Endodermal cell (in vitro differentiated cells): ENCODE data around the gene BICDL2. TPM values are rescaled to one million over a fixed set of nuclear protein-coding genes. Genes with fewer than 3 reads are reported as not detected.

Experiments
- DNase-seq: peaks from one replicate; pipeline ENCODE4 v3.0.0-alpha.2; 2017
- H3K27ac ChIP-seq: 2 replicates; pipeline ENCODE4 v1.5.1; 2013; ENCODE audit warnings: mild to moderate bottlenecking, low read depth, low read length, moderate library complexity
- H3K27me3 ChIP-seq: 2 replicates; pipeline ENCODE4 v1.6.1; 2013; ENCODE audit warnings: mild to moderate bottlenecking, low read length, moderate library complexity; ENCODE audit not compliant: insufficient read depth, control insufficient read depth, poor library complexity, severe bottlenecking
- H3K36me3 ChIP-seq: 2 replicates; pipeline ENCODE4 v1.7.0; 2013; ENCODE audit warnings: mild to moderate bottlenecking, low read length, moderate library complexity; ENCODE audit not compliant: control insufficient read depth, insufficient read depth
- H3K4me1 ChIP-seq: one replicate; pipeline ENCODE4 v1.7.0; 2013; ENCODE audit warnings: low read length; ENCODE audit not compliant: control insufficient read depth, insufficient read depth
- H3K4me3 ChIP-seq: 2 replicates; pipeline ENCODE4 v1.5.1; 2013; ENCODE audit warnings: mild to moderate bottlenecking, low read length, moderate library complexity
- H3K9ac ChIP-seq: 2 replicates; pipeline ENCODE4 v1.6.1; 2013; ENCODE audit warnings: mild to moderate bottlenecking, low read length, moderate library complexity; ENCODE audit not compliant: poor library complexity, severe bottlenecking; ENCODE audit errors: extremely low read depth
- H3K9me3 ChIP-seq: 2 replicates; pipeline ENCODE4 v1.6.1; 2013; ENCODE audit warnings: mild to moderate bottlenecking, low read length, moderate library complexity; ENCODE audit not compliant: control insufficient read depth
- H3K27ac Mint-ChIP-seq: 2 replicates; pipeline ENCODE4 v1.8.0; 2020; ENCODE audit warnings: mixed read lengths
- H3K27me3 Mint-ChIP-seq: 2 replicates; pipeline ENCODE4 v1.8.0; 2021; ENCODE audit warnings: mild to moderate bottlenecking, mixed read lengths; ENCODE audit not compliant: insufficient read depth
- H3K36me3 Mint-ChIP-seq: 2 replicates; pipeline ENCODE4 v1.8.0; 2020; ENCODE audit warnings: low read depth, mixed read lengths
- H3K4me1 Mint-ChIP-seq: 2 replicates; pipeline ENCODE4 v1.8.0; 2020; ENCODE audit warnings: mixed read lengths
- H3K4me3 Mint-ChIP-seq: 2 replicates; pipeline ENCODE4 v1.8.0; 2020; ENCODE audit warnings: mild to moderate bottlenecking, moderate library complexity, mixed read lengths
- H3K9me3 Mint-ChIP-seq: 2 replicates; pipeline ENCODE4 v1.8.0; 2020; ENCODE audit warnings: mild to moderate bottlenecking, mixed read lengths
- CTCF ChIP-seq: fragments of 200-600 bp; sonication (generic); conservative IDR thresholded peaks from 2 replicates; pipeline ENCODE4 v1.5.0; 2021; ENCODE audit warnings: antibody characterized with exemption, mild to moderate bottlenecking
- WGBS, 2 experiments: methylation state at CpG; one replicate each; pipeline versions ENCODE4 v1.1.5 to v1.1.7; 2013; ENCODE audit warnings: missing lambda C conversion rate in 2 of 2, mixed read lengths in 1 of 2; ENCODE audit not compliant: insufficient coverage in 1 of 2, insufficient read length in 1 of 2; 5-methylcytosine and 5-hydroxymethylcytosine counted together
- total RNA-seq, 2 donors: library from RNA; stranded (reverse); fragmentation: NEBNext Ultra II Directional in 1 of 2; extraction: Animal tissue kit (Norgen Biotek cat#: 25700) in 1 of 2; gene quantifications; 2 replicates in 1 of 2; 3 replicates in 1 of 2; pipeline ENCODE4 v1.2.1, GENCODE V29; 2021

The BICDL2 gene
- total RNA-seq, 2 donors from 2014 or later, result 4.7 to 8.2 TPM

GRCh38 chr16:3066440-3066748, 29.6 kb upstream of the BICDL2 start:
- Mint-ChIP-seq H3K4me3 (no peak overlapping the region), H3K4me1 (no peaks in the 10 kb centered on the region), H3K27ac (no peak overlapping the region), H3K9me3 (no peaks in the 10 kb centered on the region), H3K27me3 (peaks cover 4% of the 10 kb centered on the region), H3K36me3 (no peaks in the 10 kb centered on the region)
- Histone ChIP-seq H3K4me1 (no peaks in the 10 kb centered on the region), H3K9me3 (no peaks in the 10 kb centered on the region), H3K4me3 (no peak overlapping the region), H3K36me3 (no peaks in the 10 kb centered on the region), H3K27me3 (no peaks in the 10 kb centered on the region), H3K27ac (no peak overlapping the region), H3K9ac (no peak overlapping the region)
- 91 to 100% methylated on average over 1 to 7 of the region's 7 CpGs for WGBS, 2 experiments
- no peak for TF ChIP-seq CTCF
- no peak for DNase-seq

GRCh38 chr16:3065742-3066439, 29.1 kb upstream of the BICDL2 start:
- WGBS, 2 experiments, result 94 to 95% methylated on average over 18 to 26 of the region's 26 CpGs
- no peak for TF ChIP-seq CTCF
- no peak overlapping the region for H3K27ac Mint-ChIP-seq

DNA sequence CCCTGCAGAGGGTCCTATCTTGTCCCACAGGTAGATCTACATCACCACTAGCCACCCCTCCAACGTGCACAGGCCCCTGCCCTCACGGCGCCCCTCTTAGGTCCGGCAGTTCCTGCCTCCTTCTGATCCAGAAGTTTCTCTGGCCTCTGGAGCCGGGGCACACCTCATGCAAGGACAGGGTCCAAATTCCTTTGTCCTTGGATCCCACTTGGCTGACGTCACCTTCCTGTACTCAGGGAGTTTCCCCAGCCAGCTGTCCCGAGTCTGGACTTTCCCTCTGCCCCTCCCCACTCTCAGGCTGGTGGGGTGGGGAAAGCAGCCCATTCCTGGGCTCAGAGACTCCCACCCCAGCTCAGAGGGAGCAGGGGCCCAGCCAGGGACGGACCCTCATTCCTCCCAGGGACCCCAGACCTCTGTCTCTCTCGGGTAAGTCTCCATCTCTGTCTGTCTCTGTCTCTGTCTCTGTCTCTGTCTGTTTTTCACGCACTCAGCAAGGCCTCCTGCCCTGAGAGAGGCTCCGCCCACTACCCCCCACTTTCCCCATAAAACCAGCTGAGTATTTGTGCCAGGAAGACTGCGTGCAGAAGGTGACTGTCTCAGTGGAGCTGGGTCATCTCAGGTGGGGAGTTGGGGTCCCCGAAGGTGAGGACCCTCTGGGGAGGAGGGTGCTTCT, 28.5 kb upstream of the BICDL2 start, which contains the start of gene IL32:
IL32 (plus strand) TSS at position 572 of the 673 bp plus-strand sequence. CDS start 172 bp downstream, outside the sequence.
- DNase-seq, result no peak
- TF ChIP-seq CTCF, result no peak
- Mint-ChIP-seq H3K27me3 (peaks cover 6% of the 10 kb centered on the region), H3K9me3 (no peaks in the 10 kb centered on the region), H3K4me1 (no peaks in the 10 kb centered on the region), H3K4me3 (no peak within 1 kb of the TSS), H3K36me3 (no peaks in the 10 kb centered on the region), H3K27ac (no peak within 1 kb of the TSS)
- H3K36me3 ChIP-seq, result no peaks in the 10 kb centered on the region
- H3K27ac ChIP-seq, result no peak within 1 kb of the TSS
- no peaks in the 10 kb centered on the region for H3K9me3 ChIP-seq
- peaks cover under 1% of the 10 kb centered on the region for H3K27me3 ChIP-seq
- no peak within 1 kb of the TSS for H3K4me3 ChIP-seq
- H3K9ac ChIP-seq, result no peak within 1 kb of the TSS
- H3K4me1 ChIP-seq, result no peaks in the 10 kb centered on the region
- 84 to 89% methylated on average over 10 to 13 of the region's 13 CpGs for WGBS, 2 experiments

More at GRCh38 chr16:3065742-3066439, 29.1 kb upstream of the BICDL2 start:
- no peaks in the 10 kb centered on the region for H3K27me3 ChIP-seq
- no peaks in the 10 kb centered on the region for H3K4me1 ChIP-seq
- no peak overlapping the region for H3K27ac ChIP-seq
- no peaks in the 10 kb centered on the region for H3K9me3 ChIP-seq
- DNase-seq, result no peak
- H3K27me3 Mint-ChIP-seq, result peaks cover 4% of the 10 kb centered on the region
- no peaks in the 10 kb centered on the region for H3K4me1 Mint-ChIP-seq
- no peak overlapping the region for H3K4me3 ChIP-seq
- H3K36me3 Mint-ChIP-seq, result no peaks in the 10 kb centered on the region
- H3K9me3 Mint-ChIP-seq, result no peaks in the 10 kb centered on the region
- H3K9ac ChIP-seq, result no peak overlapping the region
- H3K4me3 Mint-ChIP-seq, result no peak overlapping the region
- no peaks in the 10 kb centered on the region for H3K36me3 ChIP-seq
